ENCODE data around the gene SETD9. TPM values are rescaled to one million over a fixed set of nuclear protein-coding genes. Genes with fewer than 3 reads are reported as not detected.

SETD9 gene
- total and polyA plus RNA-seq, 2 of the 13 experiments (the other 11 are each of a cell fraction or from before 2014, with no cell fraction given) = 4.8 to 17.8 TPM

GRCh38 chr5:56909294-56910209 lies at the start of gene SETD9 (continued):
- TF ChIP-seq ZNF318 (CRISPR knock-in tag; IDR thresholded peaks at IDR 0.05) (peak; percentile 17; the same call in 1 of the 2 replicates), AGO1 (IDR thresholded peaks at IDR 0.05; ENCODE audit: low read depth, low read length, poor library complexity, severe bottlenecking) (peak; percentile 37), SPEN (CRISPR knock-in tag; IDR thresholded peaks at IDR 0.05; ENCODE audit: low read depth) (peak; percentile 74), IRF2 (CRISPR knock-in tag; IDR thresholded peaks at IDR 0.05) (peak; percentile 77), THRA (CRISPR knock-in tag; IDR thresholded peaks at IDR 0.05; ENCODE audit: borderline replicate concordance) (0 out of 2 replicates have a peak, but pooled peaks have one; percentile 25), SALL1 (CRISPR knock-in tag; IDR thresholded peaks at IDR 0.05) (peak; percentile 50), STAG1 (CRISPR knock-in tag; IDR thresholded peaks at IDR 0.05) (peak; percentile 10; the same call in 1 of the 2 replicates), MXD4 (CRISPR knock-in tag; IDR thresholded peaks at IDR 0.05) (0 out of 2 replicates have a peak, but pooled peaks have one; percentile 45), TAF15 (IDR thresholded peaks at IDR 0.05; ENCODE audit: low read depth, low read length, poor library complexity, severe bottlenecking) (peak; percentile 60), ZNF704 (CRISPR knock-in tag; IDR thresholded peaks at IDR 0.05; ENCODE audit: borderline replicate concordance) (no peak; the same call in 1 of the 2 replicates), FOSL1 (CRISPR knock-in tag; IDR thresholded peaks at IDR 0.05; ENCODE audit: borderline replicate concordance) (no peak), CEBPZ (IDR thresholded peaks at IDR 0.05; ENCODE audit: low read length) (no peak)

Measured in HepG2 (cell line).